Ureter (tissue), 1 donor: ENCODE measurements around the gene ETDC. TPM values are rescaled to one million over a fixed set of nuclear protein-coding genes. Genes with fewer than 3 reads are reported as not detected.

Experiments used
- DNase-seq: peaks from one replicate; pipeline ENCODE4 v3.0.0-alpha.2; 2020; ENCODE audit warnings: low spot score
- total RNA-seq: library from RNA; stranded (reverse); gene quantifications from one replicate; pipeline ENCODE4 v1.2.4, GENCODE V29; 2023
- donor health status: DM: yes; HTN: yes; CAD: no.

The ETDC gene
- total RNA-seq, 1 donor from 2014 or later: not detected

- DNase-seq: no peak
These were observed 37.7 kb downstream of the ETDC start for GRCh38 chrX:135346975-135347374.

- no peak for DNase-seq
These were observed 38.2 kb downstream of the ETDC start for GRCh38 chrX:135347381-135348016.

- no peak for DNase-seq
These were observed 45.0 kb downstream of the ETDC start for GRCh38 chrX:135354288-135354687.

Other genes starting within 250 kb of the ETDC start
- 2.8 TPM for gene SMIM10L2B, start 210.8 kb upstream of the ETDC start, total RNA-seq
- not detected for gene ETDB, start 189.0 kb upstream of the ETDC start, total RNA-seq
- not detected for gene CT55, start 138.1 kb upstream of the ETDC start, total RNA-seq
- gene ETDA, start 57.4 kb upstream of the ETDC start, total RNA-seq: not detected
- 10.7 TPM for gene ZNF75D, start 34.6 kb downstream of the ETDC start, total RNA-seq
- 7.8 TPM for gene ZNF449, start 35.3 kb downstream of the ETDC start, total RNA-seq
- 1.1 TPM for gene SMIM10L2A, start 112.5 kb downstream of the ETDC start, total RNA-seq
- 19.8 TPM for gene INTS6L, start 211.2 kb downstream of the ETDC start, total RNA-seq